ENCODE measurements around the gene MIER3.

DNA sequence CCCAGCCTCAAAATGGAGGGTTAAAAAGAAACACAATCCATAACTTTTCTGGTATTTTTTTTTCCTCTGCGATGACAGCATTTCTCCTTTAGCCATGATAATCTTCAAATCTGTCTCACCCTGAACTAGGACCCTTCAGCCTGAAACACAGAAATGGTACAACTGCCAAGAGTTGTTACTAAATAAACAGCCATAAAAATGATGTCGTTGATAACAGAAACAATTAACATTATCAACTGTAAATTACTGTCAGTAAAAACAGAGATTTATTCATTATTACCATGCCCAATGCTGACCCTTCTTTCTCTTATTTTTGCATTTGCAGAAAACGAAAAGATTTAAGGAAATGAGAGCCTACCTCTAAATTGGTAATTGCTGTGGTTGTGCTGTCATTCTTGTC, 19.4 kb upstream of the MIER3 start:
- TF ChIP-seq CTCF (IDR thresholded peaks at IDR 0.05; ENCODE audit: insufficient read depth, low read length): no peak
- TF ChIP-seq, protein P1, sequence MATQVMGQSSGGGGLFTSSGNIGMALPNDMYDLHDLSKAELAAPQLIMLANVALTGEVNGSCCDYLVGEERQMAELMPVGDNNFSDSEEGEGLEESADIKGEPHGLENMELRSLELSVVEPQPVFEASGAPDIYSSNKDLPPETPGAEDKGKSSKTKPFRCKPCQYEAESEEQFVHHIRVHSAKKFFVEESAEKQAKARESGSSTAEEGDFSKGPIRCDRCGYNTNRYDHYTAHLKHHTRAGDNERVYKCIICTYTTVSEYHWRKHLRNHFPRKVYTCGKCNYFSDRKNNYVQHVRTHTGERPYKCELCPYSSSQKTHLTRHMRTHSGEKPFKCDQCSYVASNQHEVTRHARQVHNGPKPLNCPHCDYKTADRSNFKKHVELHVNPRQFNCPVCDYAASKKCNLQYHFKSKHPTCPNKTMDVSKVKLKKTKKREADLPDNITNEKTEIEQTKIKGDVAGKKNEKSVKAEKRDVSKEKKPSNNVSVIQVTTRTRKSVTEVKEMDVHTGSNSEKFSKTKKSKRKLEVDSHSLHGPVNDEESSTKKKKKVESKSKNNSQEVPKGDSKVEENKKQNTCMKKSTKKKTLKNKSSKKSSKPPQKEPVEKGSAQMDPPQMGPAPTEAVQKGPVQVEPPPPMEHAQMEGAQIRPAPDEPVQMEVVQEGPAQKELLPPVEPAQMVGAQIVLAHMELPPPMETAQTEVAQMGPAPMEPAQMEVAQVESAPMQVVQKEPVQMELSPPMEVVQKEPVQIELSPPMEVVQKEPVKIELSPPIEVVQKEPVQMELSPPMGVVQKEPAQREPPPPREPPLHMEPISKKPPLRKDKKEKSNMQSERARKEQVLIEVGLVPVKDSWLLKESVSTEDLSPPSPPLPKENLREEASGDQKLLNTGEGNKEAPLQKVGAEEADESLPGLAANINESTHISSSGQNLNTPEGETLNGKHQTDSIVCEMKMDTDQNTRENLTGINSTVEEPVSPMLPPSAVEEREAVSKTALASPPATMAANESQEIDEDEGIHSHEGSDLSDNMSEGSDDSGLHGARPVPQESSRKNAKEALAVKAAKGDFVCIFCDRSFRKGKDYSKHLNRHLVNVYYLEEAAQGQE (IDR thresholded peaks at IDR 0.05; ENCODE audit: insufficient replicate concordance, low read depth): no peak
- no peak for TF ChIP-seq POLR2AphosphoS5 (IDR thresholded peaks at IDR 0.05; ENCODE audit: low read depth)
- no peak for TF ChIP-seq SPI1 (IDR thresholded peaks at IDR 0.05; ENCODE audit: borderline replicate concordance, low read depth)

Measured in HL-60 (cell line).